ENCODE measurements around the gene C10orf88. TPM values are rescaled to one million over a fixed set of nuclear protein-coding genes. Genes with fewer than 3 reads are reported as not detected.
A peak's percentile ranks its signal among the peaks of the same experiment; 100 is the strongest.
"Not testable (repeated sequence)": the region's sequence is repeated elsewhere in the genome, so short reads cannot be mapped to it uniquely, and the experiment has no call there.

C10orf88 gene
- polyA plus RNA-seq, 5 donors = 15.9 to 25.4 (median 21.8) TPM

- no peak for DNase-seq
Observed at GRCh38 chr10:122968698-122969097, 14.7 kb upstream of the C10orf88 start.

- no peak for DNase-seq
Observed at GRCh38 chr10:122966879-122967278, 12.9 kb upstream of the C10orf88 start.

GRCh38 chr10:122962405-122962804 lies 8.4 kb upstream of the C10orf88 start:
- DNase-seq = no peak

- no peak for DNase-seq
Observed at GRCh38 chr10:122957474-122957873, 3.4 kb upstream of the C10orf88 start.

- no peak for DNase-seq
Observed at GRCh38 chr10:122955892-122956291, 1.9 kb upstream of the C10orf88 start.

GRCh38 chr10:122954731-122955050 lies 664 bp upstream of the C10orf88 start:
- no peak for DNase-seq

GRCh38 chr10:122949296-122949695 lies 4.7 kb downstream of the C10orf88 start:
- DNase-seq = no peak

GRCh38 chr10:122939856-122940543 lies 14.0 kb downstream of the C10orf88 start:
- no peak for DNase-seq

- no peak for DNase-seq
Observed at GRCh38 chr10:122939133-122939855, 14.7 kb downstream of the C10orf88 start.

GRCh38 chr10:122931088-122931906 lies 22.7 kb downstream of the C10orf88 start:
- DNase-seq = no peak

- DNase-seq = no peak
Observed at GRCh38 chr10:122930140-122930539, 23.9 kb downstream of the C10orf88 start.

- DNase-seq = no peak
Observed at GRCh38 chr10:122915700-122916099, 38.3 kb downstream of the C10orf88 start.

GRCh38 chr10:122911889-122912484 lies 42.0 kb downstream of the C10orf88 start:
- peak; percentile 13 to 44 for DNase-seq

- no peak for DNase-seq
Observed at GRCh38 chr10:122910310-122910709, 43.7 kb downstream of the C10orf88 start, which contains the start of gene FAM24A. Gene FAM24A, plus strand, starts transcription at chr10:122910610. Its CDS starts 1,025 bp downstream, at chr10:122911635.

GRCh38 chr10:122903861-122904260 lies 50.2 kb downstream of the C10orf88 start:
- not testable (repeated sequence) for DNase-seq

- no peak for DNase-seq
Observed at GRCh38 chr10:122894261-122894944, 59.6 kb downstream of the C10orf88 start.

GRCh38 chr10:122884166-122884565 lies 69.9 kb downstream of the C10orf88 start:
- no peak for DNase-seq

- no peak for DNase-seq
Observed at GRCh38 chr10:122882766-122883165, 71.3 kb downstream of the C10orf88 start.

Data from right lung (tissue), 5 donors.